Activated T-cell treated with anti-CD3 and anti-CD28 coated beads, Interleukin-2, amount 50 U/mL, for 24 hours (primary cell): ENCODE data around the gene GET4.

Experiments
- DNase-seq: peaks from one replicate; pipeline ENCODE4 v3.0.0-alpha.2; 2020
- H3K27ac Mint-ChIP-seq: 2 replicates; pipeline ENCODE4 v1.8.0; 2020; ENCODE audit warnings: mild to moderate bottlenecking, mixed read lengths
- H3K27me3 Mint-ChIP-seq: 2 replicates; pipeline ENCODE4 v1.8.0; 2020; ENCODE audit warnings: mixed read lengths
- H3K36me3 Mint-ChIP-seq: 2 replicates; pipeline ENCODE4 v1.8.0; 2020; ENCODE audit warnings: low read depth, mixed read lengths
- H3K4me1 Mint-ChIP-seq: 2 replicates; pipeline ENCODE4 v1.8.0; 2020; ENCODE audit warnings: low read depth, mixed read lengths
- H3K4me3 Mint-ChIP-seq: 2 replicates; pipeline ENCODE4 v1.8.0; 2020; ENCODE audit warnings: mild to moderate bottlenecking, moderate library complexity, mixed read lengths
- H3K9me3 Mint-ChIP-seq: 2 replicates; pipeline ENCODE4 v1.8.0; 2020; ENCODE audit warnings: mixed read lengths

Gene GET4

GRCh38 chr7:883055-884021 lies 7.0 kb downstream of the GET4 start:
- no peak overlapping the region for H3K4me3 Mint-ChIP-seq
- no peaks in the 10 kb centered on the region for H3K9me3 Mint-ChIP-seq
- peaks cover 40% of the 10 kb centered on the region for H3K4me1 Mint-ChIP-seq
- H3K27ac Mint-ChIP-seq, result peak overlapping the region; percentile 44
- H3K36me3 Mint-ChIP-seq, result peaks cover 52% of the 10 kb centered on the region
- no peaks in the 10 kb centered on the region for H3K27me3 Mint-ChIP-seq
- DNase-seq, result no peak

- H3K4me1 Mint-ChIP-seq, result peaks cover 32% of the 10 kb centered on the region
- no peak for DNase-seq
- peaks cover 55% of the 10 kb centered on the region for H3K36me3 Mint-ChIP-seq
- no peaks in the 10 kb centered on the region for H3K27me3 Mint-ChIP-seq
- no peak overlapping the region for H3K4me3 Mint-ChIP-seq
- H3K9me3 Mint-ChIP-seq, result no peaks in the 10 kb centered on the region
- H3K27ac Mint-ChIP-seq, result no peak overlapping the region
Measured at GRCh38 chr7:884191-885003, 8.0 kb downstream of the GET4 start.

- H3K9me3 Mint-ChIP-seq, result no peaks in the 10 kb centered on the region
- H3K36me3 Mint-ChIP-seq, result peaks cover 51% of the 10 kb centered on the region
- no peak overlapping the region for H3K27ac Mint-ChIP-seq
- no peaks in the 10 kb centered on the region for H3K27me3 Mint-ChIP-seq
- DNase-seq, result no peak
- H3K4me3 Mint-ChIP-seq, result no peak overlapping the region
- H3K4me1 Mint-ChIP-seq, result peaks cover 25% of the 10 kb centered on the region
Measured at GRCh38 chr7:885261-885892, 9.0 kb downstream of the GET4 start.

- no peaks in the 10 kb centered on the region for H3K27me3 Mint-ChIP-seq
- H3K9me3 Mint-ChIP-seq, result no peaks in the 10 kb centered on the region
- DNase-seq, result no peak
- H3K4me3 Mint-ChIP-seq, result no peak overlapping the region
- peaks cover 55% of the 10 kb centered on the region for H3K36me3 Mint-ChIP-seq
- H3K4me1 Mint-ChIP-seq, result peaks cover 22% of the 10 kb centered on the region
- H3K27ac Mint-ChIP-seq, result no peak overlapping the region
Measured at GRCh38 chr7:885893-886625, 9.7 kb downstream of the GET4 start.

- no peaks in the 10 kb centered on the region for H3K9me3 Mint-ChIP-seq
- H3K36me3 Mint-ChIP-seq, result peaks cover 59% of the 10 kb centered on the region
- H3K27ac Mint-ChIP-seq, result no peak overlapping the region
- H3K4me1 Mint-ChIP-seq, result peaks cover 19% of the 10 kb centered on the region
- DNase-seq, result no peak
- no peaks in the 10 kb centered on the region for H3K27me3 Mint-ChIP-seq
- H3K4me3 Mint-ChIP-seq, result no peak overlapping the region
Measured at GRCh38 chr7:886626-887487, 10.5 kb downstream of the GET4 start.

GRCh38 chr7:887488-887820 lies 11.1 kb downstream of the GET4 start:
- DNase-seq, result no peak
- Mint-ChIP-seq H3K27ac (no peak overlapping the region), H3K4me3 (no peak overlapping the region), H3K9me3 (no peaks in the 10 kb centered on the region), H3K27me3 (no peaks in the 10 kb centered on the region), H3K36me3 (peaks cover 62% of the 10 kb centered on the region), H3K4me1 (peaks cover 14% of the 10 kb centered on the region)

GRCh38 chr7:888081-889024 lies 12.0 kb downstream of the GET4 start:
- peaks cover 7% of the 10 kb centered on the region for H3K4me1 Mint-ChIP-seq
- no peak overlapping the region for H3K4me3 Mint-ChIP-seq
- peak overlapping the region; percentile 55 for H3K27ac Mint-ChIP-seq
- no peaks in the 10 kb centered on the region for H3K27me3 Mint-ChIP-seq
- H3K9me3 Mint-ChIP-seq, result no peaks in the 10 kb centered on the region
- no peak for DNase-seq
- H3K36me3 Mint-ChIP-seq, result peaks cover 66% of the 10 kb centered on the region

- Mint-ChIP-seq H3K27ac (no peak overlapping the region), H3K36me3 (peaks cover 72% of the 10 kb centered on the region), H3K4me3 (no peak overlapping the region)
Measured at GRCh38 chr7:889025-889390, 12.7 kb downstream of the GET4 start.

GRCh38 chr7:889391-889790 lies 13.0 kb downstream of the GET4 start:
- no peaks in the 10 kb centered on the region for H3K9me3 Mint-ChIP-seq
- no peak for DNase-seq
- no peak overlapping the region for H3K27ac Mint-ChIP-seq
- H3K27me3 Mint-ChIP-seq, result no peaks in the 10 kb centered on the region
- peaks cover 4% of the 10 kb centered on the region for H3K4me1 Mint-ChIP-seq
- no peak overlapping the region for H3K4me3 Mint-ChIP-seq
- peaks cover 76% of the 10 kb centered on the region for H3K36me3 Mint-ChIP-seq

More at GRCh38 chr7:889025-889390, 12.7 kb downstream of the GET4 start:
- Mint-ChIP-seq H3K4me1 (peaks cover 6% of the 10 kb centered on the region), H3K9me3 (no peaks in the 10 kb centered on the region), H3K27me3 (no peaks in the 10 kb centered on the region)
- DNase-seq, result no peak

GRCh38 chr7:890868-891267 lies 14.5 kb downstream of the GET4 start:
- Mint-ChIP-seq H3K27me3 (no peaks in the 10 kb centered on the region), H3K27ac (peak overlapping the region; percentile 44), H3K36me3 (peaks cover 89% of the 10 kb centered on the region), H3K9me3 (no peaks in the 10 kb centered on the region), H3K4me1 (no peaks in the 10 kb centered on the region), H3K4me3 (no peak overlapping the region)
- no peak for DNase-seq

- Mint-ChIP-seq H3K36me3 (peaks cover 89% of the 10 kb centered on the region), H3K4me3 (no peak overlapping the region), H3K27me3 (no peaks in the 10 kb centered on the region), H3K4me1 (no peaks in the 10 kb centered on the region), H3K27ac (no peak overlapping the region), H3K9me3 (no peaks in the 10 kb centered on the region)
- no peak for DNase-seq
Measured at GRCh38 chr7:891291-891690, 14.9 kb downstream of the GET4 start.

- H3K27me3 Mint-ChIP-seq, result no peaks in the 10 kb centered on the region
- peaks cover 88% of the 10 kb centered on the region for H3K36me3 Mint-ChIP-seq
- no peak overlapping the region for H3K27ac Mint-ChIP-seq
- no peak for DNase-seq
- no peak overlapping the region for H3K4me3 Mint-ChIP-seq
- H3K9me3 Mint-ChIP-seq, result no peaks in the 10 kb centered on the region
- H3K4me1 Mint-ChIP-seq, result no peaks in the 10 kb centered on the region
Measured at GRCh38 chr7:891805-892204, 15.5 kb downstream of the GET4 start.
